Loucy (cell line): ENCODE measurements around the gene RERE.

ENCODE experiments used
- H2AFZ ChIP-seq: fragments of 200-600 bp; sonication (generic); 2 replicates; pipeline ENCODE4 v1.6.0; 2016; ENCODE audit warnings: antibody characterized with exemption, mild to moderate bottlenecking, low read length, moderate library complexity
- H3F3A ChIP-seq: fragments of 200-600 bp; 2 replicates; pipeline ENCODE4 v1.6.0; 2016; ENCODE audit warnings: antibody characterized with exemption, low read depth, mild to moderate bottlenecking
- H3K27me3 ChIP-seq: fragments of 200-600 bp; sonication (generic); 2 replicates; pipeline ENCODE4 v1.6.1; 2014; ENCODE audit warnings: low read length, mild to moderate bottlenecking; ENCODE audit not compliant: insufficient read depth, poor library complexity, severe bottlenecking
- H3K36me3 ChIP-seq: fragments of 200-600 bp; sonication (generic); 2 replicates; pipeline ENCODE4 v1.6.1; 2016; ENCODE audit warnings: low read length; ENCODE audit not compliant: insufficient read depth
- H3K4me1 ChIP-seq: fragments of 200-600 bp; sonication (generic); 2 replicates; pipeline ENCODE4 v1.5.1; 2014; ENCODE audit warnings: low read length, mild to moderate bottlenecking; ENCODE audit not compliant: insufficient read depth, poor library complexity, severe bottlenecking
- H3K4me2 ChIP-seq: fragments of 200-600 bp; sonication (generic); 2 replicates; pipeline ENCODE4 v1.6.0; 2014; ENCODE audit warnings: antibody characterized with exemption, low read length, low read depth, mild to moderate bottlenecking; ENCODE audit not compliant: poor library complexity, severe bottlenecking
- H3K4me3 ChIP-seq: fragments of 200-600 bp; sonication (generic); 2 replicates; pipeline ENCODE4 v1.5.1; 2014; ENCODE audit warnings: low read length, mild to moderate bottlenecking, mixed read lengths; ENCODE audit not compliant: poor library complexity, severe bottlenecking
- H3K79me2 ChIP-seq: fragments of 200-600 bp; sonication (generic); 2 replicates; pipeline ENCODE4 v1.6.1; 2014; ENCODE audit warnings: low read length; ENCODE audit not compliant: insufficient read depth
- H3K9ac ChIP-seq: fragments of 200-600 bp; sonication (generic); 2 replicates; pipeline ENCODE4 v1.6.0; 2014; ENCODE audit warnings: mild to moderate bottlenecking, low read depth, low read length, moderate library complexity; ENCODE audit not compliant: poor library complexity, severe bottlenecking
- H3K9me2 ChIP-seq: fragments of 200-600 bp; sonication (generic); replicated peaks from 2 replicates; pipeline ENCODE4 v1.6.1; 2016; ENCODE audit warnings: low read depth, low read length, mixed read lengths
- H3K9me3 ChIP-seq: fragments of 200-600 bp; sonication (generic); 2 replicates; pipeline ENCODE4 v1.6.1; 2014; ENCODE audit warnings: mild to moderate bottlenecking, antibody characterized with exemption, low read length, low read depth; ENCODE audit not compliant: insufficient read depth
- H4K20me1 ChIP-seq: fragments of 200-600 bp; sonication (generic); 2 replicates; pipeline ENCODE4 v1.6.0; 2014; ENCODE audit warnings: antibody characterized with exemption, low read length, mild to moderate bottlenecking; ENCODE audit not compliant: insufficient read depth, poor library complexity, severe bottlenecking
- CTCF ChIP-seq: fragments of 200-600 bp; sonication (generic); conservative IDR thresholded peaks from 2 replicates; pipeline ENCODE4 v1.5.1; 2014; ENCODE audit warnings: mild to moderate bottlenecking, antibody characterized with exemption, low read length
- EZH2phosphoT487 ChIP-seq: fragments of 200-600 bp; IDR thresholded peaks from 2 replicates; pipeline ENCODE4 v1.6.1; 2018; ENCODE audit warnings: antibody characterized with exemption, mild to moderate bottlenecking, moderate library complexity, borderline replicate concordance

The RERE gene

DNA sequence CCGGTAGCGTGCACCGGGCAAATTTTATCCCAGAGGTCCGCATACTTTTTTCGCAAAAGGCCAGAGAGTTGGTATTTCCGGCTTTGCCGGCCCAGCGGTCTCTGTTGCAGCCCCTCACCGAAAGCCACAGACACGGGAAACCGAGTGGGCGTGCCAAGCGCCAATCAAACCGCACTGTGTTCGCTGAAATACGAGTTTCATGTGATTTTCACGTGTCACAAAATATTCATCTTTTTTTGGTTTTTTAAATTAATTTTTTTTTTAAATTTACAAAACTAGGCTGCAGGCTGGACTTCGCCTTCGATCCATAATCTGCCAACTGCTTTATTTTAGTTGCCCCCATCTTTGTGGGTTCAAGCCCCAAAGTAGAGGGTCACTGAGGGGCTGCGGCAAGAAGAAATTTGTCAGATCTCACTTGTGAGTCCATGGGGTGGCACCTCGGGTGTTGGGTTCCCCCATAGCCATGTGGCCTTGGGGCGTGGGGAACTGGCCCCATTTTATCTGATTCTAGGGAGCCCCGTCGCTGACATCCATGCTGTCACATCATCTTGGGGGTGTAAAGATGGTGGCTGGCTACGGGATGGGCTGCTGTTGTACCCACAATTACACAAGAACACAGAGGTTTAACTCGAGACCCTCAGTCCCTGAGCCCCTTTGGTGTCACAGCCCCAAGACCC is 478.8 kb downstream of the RERE start:
- no peak overlapping the region for H2AFZ ChIP-seq
- H3K79me2 ChIP-seq = no peaks in the 10 kb centered on the region
- H3K27me3 ChIP-seq = no peaks in the 10 kb centered on the region
- H4K20me1 ChIP-seq = no peaks in the 10 kb centered on the region
- no peak overlapping the region for H3K4me2 ChIP-seq
- no peak for TF ChIP-seq CTCF
- no peak for TF ChIP-seq EZH2phosphoT487
- no peaks in the 10 kb centered on the region for H3K4me1 ChIP-seq
- H3K9ac ChIP-seq = no peak overlapping the region
- no peaks in the 10 kb centered on the region for H3K36me3 ChIP-seq
- no peaks in the 10 kb centered on the region; the same call in 1 of the 2 replicates for H3K9me3 ChIP-seq
- no peak overlapping the region for H3K4me3 ChIP-seq
- no peaks in the 10 kb centered on the region for H3F3A ChIP-seq
- H3K9me2 ChIP-seq = no peaks in the 10 kb centered on the region

DNA sequence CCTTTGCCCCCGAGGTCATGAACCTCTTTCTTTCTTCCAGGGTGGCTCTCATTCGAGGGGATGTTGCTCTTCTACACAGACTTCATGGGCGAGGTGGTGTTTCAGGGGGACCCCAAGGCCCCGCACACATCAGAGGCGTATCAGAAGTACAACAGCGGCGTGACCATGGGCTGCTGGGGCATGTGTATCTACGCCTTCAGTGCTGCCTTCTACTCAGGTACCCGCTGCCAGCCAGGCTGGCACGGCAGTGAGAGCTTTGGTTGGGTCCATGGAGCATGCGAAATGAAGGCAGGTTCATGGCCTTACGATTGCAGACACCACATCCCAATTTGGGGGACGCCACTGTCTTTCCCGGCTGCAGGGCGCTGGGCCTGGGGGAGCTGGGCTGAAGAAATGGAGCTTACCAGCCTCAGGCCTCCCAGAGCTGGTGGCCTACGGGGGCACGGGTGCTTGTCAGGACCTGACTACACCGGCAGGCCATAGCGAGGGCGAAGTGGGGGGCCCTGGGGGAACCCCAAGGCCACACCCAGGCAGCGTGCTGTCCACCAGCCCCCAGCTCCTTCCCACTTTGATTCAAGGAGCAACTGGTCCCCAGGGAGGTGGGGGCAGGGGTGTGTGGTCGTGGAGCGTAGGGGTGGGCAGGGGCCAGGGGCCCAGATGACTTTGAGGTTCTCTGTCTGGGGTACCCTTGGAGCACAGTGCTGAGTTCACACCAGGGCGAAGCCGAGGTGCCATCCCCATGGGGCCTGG is 479.5 kb downstream of the RERE start:
- Histone ChIP-seq H2AFZ (no peak overlapping the region), H3K4me1 (no peaks in the 10 kb centered on the region), H3K79me2 (no peaks in the 10 kb centered on the region), H3K36me3 (no peaks in the 10 kb centered on the region), H3K27me3 (no peaks in the 10 kb centered on the region), H3K9ac (no peak overlapping the region), H3K9me3 (no peaks in the 10 kb centered on the region; the same call in 1 of the 2 replicates), H4K20me1 (no peaks in the 10 kb centered on the region), H3K4me3 (no peak overlapping the region), H3F3A (no peaks in the 10 kb centered on the region), H3K4me2 (no peak overlapping the region), H3K9me2 (no peaks in the 10 kb centered on the region)
- TF ChIP-seq CTCF (no peak), EZH2phosphoT487 (no peak)

DNA sequence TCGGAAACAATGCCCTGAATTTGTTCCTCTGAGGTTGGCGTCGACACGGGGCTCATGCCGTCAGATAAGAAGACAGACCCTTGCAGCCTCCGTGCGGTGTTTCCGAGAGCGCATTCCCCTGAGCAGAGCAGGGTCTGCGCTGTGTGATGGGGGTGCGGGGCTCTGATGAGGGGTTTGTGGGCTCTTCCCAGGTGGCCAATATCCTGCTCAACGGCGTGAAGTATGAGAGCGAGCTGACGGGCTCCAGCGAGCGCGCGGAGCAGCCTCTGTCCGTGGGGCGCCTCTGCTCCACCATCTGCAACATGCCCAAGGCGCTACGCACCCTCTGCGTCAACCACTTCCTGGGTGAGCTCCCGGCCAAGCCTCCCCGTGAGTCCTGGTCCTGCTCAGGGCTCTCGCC is 482.2 kb downstream of the RERE start:
- no peak overlapping the region for H3K9ac ChIP-seq
- H3K4me1 ChIP-seq = no peaks in the 10 kb centered on the region
- no peak overlapping the region for H3K4me2 ChIP-seq
- H3K9me2 ChIP-seq = no peaks in the 10 kb centered on the region
- H3K4me3 ChIP-seq = no peak overlapping the region
- no peaks in the 10 kb centered on the region for H4K20me1 ChIP-seq
- H3K36me3 ChIP-seq = no peaks in the 10 kb centered on the region
- no peak overlapping the region for H2AFZ ChIP-seq
- TF ChIP-seq EZH2phosphoT487 (no peak), CTCF (no peak)
- H3K9me3 ChIP-seq = no peaks in the 10 kb centered on the region; the same call in 1 of the 2 replicates
- H3K27me3 ChIP-seq = no peaks in the 10 kb centered on the region
- H3F3A ChIP-seq = no peaks in the 10 kb centered on the region
- no peaks in the 10 kb centered on the region for H3K79me2 ChIP-seq
